Esophagus (tissue), 2 donors: ENCODE results near the gene CHSY3. TPM values are rescaled to one million over a fixed set of nuclear protein-coding genes. Genes with fewer than 3 reads are reported as not detected.

Source experiments
- H3K27ac ChIP-seq, 2 donors: one replicate each; pipeline ENCODE4 v1.5.1; 2013; ENCODE audit warnings: low read depth in 2 of 2, mild to moderate bottlenecking in 2 of 2, inconsistent platforms in 1 of 2, low read length in 1 of 2, moderate library complexity in 1 of 2
- H3K27me3 ChIP-seq, 2 donors: one replicate each; pipeline ENCODE4 v1.6.1; 2013; ENCODE audit warnings: low read length in 2 of 2, control low read depth in 1 of 2, mild to moderate bottlenecking in 1 of 2; ENCODE audit not compliant: insufficient read depth in 2 of 2, control insufficient read depth in 1 of 2
- H3K36me3 ChIP-seq, 2 donors: one replicate each; pipeline ENCODE4 v1.6.1; 2013; ENCODE audit warnings: low read length in 1 of 2; ENCODE audit not compliant: control insufficient read depth in 2 of 2, insufficient read depth in 2 of 2
- H3K4me1 ChIP-seq, 2 donors: one replicate each; pipeline ENCODE4 v1.6.1; 2013; ENCODE audit warnings: low read length in 1 of 2; ENCODE audit not compliant: control insufficient read depth in 2 of 2, insufficient read depth in 2 of 2
- H3K4me3 ChIP-seq, 2 donors: one replicate each; pipeline ENCODE4 v1.5.1; 2013; ENCODE audit warnings: low read length in 2 of 2, mild to moderate bottlenecking in 2 of 2, low read depth in 1 of 2, moderate library complexity in 1 of 2
- H3K9me3 ChIP-seq, 2 donors: one replicate each; pipeline ENCODE4 v1.6.1; 2013; ENCODE audit warnings: mild to moderate bottlenecking in 2 of 2, low read depth in 1 of 2, low read length in 1 of 2, moderate library complexity in 1 of 2; ENCODE audit not compliant: control insufficient read depth in 2 of 2, insufficient read depth in 1 of 2
- WGBS, 2 donors: extraction: QIAGEN DNeasy Blood & Tissue Kit; methylation state at CpG; one replicate each; pipeline ENCODE4 v1.1.7; 2013; 5-methylcytosine and 5-hydroxymethylcytosine counted together
- polyA plus RNA-seq, 2 donors: library from polyadenylated mRNA; stranded (reverse); fragments of 200-250 nt; gene quantifications; one replicate each; pipeline ENCODE4 v1.2.3, GENCODE V29; 2013
- donor health status: healthy with polysubstance abuse.
- donor health status: Bipolar disorder and iron deficiency.

Gene CHSY3
- polyA plus RNA-seq, 2 donors, result 0.02 to 0.14 TPM

DNA sequence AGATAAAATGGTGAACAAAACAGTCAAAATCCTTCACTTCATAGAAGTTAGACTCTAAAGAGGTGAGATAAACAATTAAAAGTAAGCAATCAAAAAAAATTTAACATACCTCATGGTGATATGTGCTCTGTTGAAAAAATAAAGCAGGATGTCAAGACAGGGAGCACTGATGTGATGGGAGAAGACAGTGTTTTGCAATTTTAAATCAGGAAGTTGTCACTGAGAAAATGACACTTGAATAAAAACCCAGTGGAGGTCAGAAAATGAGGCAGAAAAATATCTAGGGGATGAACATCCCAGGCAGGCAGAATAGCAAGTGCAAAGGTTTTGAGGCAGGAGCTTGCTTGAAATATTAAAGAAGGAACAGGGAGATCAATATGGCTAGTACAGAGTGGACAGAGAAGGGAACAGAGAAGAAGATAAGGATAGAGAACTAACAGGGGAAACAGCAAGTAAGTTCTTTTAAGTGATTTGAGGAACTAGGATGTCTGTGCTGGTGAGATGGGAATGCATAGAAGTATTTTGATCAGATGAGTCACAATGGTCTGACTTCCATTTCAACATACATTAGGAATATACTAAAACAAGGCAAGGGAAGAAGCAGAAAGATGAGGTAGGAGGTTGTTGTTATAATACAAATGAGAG is 130.4 kb downstream of the CHSY3 start:
- Histone ChIP-seq H3K4me3 (no peak overlapping the region), H3K4me1 (no peaks in the 10 kb centered on the region), H3K27ac (no peak overlapping the region), H3K36me3 (no peaks in the 10 kb centered on the region), H3K27me3 (no peaks in the 10 kb centered on the region), H3K9me3 (no peaks in the 10 kb centered on the region)

DNA sequence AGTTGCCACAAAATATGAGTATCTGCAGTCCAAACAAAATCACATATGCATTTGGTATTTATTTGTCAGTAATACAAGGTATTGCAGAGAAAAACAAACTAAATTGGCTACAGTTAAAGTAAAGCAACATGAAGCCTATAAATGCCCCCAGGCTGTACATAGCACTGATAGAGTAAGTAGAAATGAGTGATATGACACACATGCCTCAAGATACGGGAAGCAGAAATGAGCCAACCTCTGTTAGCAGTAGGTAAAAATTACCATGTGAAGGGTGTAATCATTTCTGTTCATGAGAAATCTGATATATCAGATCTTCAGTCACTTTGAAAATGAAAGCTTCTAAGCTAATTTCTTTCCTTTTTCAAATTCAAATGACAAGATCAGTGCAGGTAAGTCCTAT is 131.1 kb downstream of the CHSY3 start:
- H3K9me3 ChIP-seq, result no peaks in the 10 kb centered on the region
- WGBS, 2 donors, result 55 to 59% methylated on average over 1 of the region's 1 CpG
- H3K27ac ChIP-seq, result no peak overlapping the region
- no peaks in the 10 kb centered on the region for H3K4me1 ChIP-seq
- no peaks in the 10 kb centered on the region for H3K36me3 ChIP-seq
- no peak overlapping the region for H3K4me3 ChIP-seq
- no peaks in the 10 kb centered on the region for H3K27me3 ChIP-seq

DNA sequence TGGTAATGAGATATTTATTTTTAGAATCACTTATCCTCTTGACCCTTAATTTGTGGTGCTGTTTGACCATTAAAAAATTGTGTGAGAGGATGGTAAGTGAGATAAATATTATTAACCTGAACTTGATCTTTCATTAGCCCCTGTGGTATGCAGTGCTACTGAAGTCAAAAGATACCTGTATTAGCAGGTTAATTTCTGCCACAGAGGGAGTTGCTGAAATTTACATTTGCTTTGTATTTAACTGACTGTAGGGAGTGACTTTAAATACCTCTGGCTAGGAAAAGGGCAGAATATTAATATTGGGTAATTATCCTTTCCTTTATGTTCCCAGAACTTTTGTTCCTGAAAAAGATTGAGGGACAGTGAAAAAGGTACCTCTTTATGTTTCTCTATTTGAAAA is 133.6 kb downstream of the CHSY3 start:
- H3K27me3 ChIP-seq, result no peaks in the 10 kb centered on the region
- H3K9me3 ChIP-seq, result no peaks in the 10 kb centered on the region
- no peak overlapping the region for H3K27ac ChIP-seq
- no peak overlapping the region for H3K4me3 ChIP-seq
- no peaks in the 10 kb centered on the region for H3K4me1 ChIP-seq
- no peaks in the 10 kb centered on the region for H3K36me3 ChIP-seq

DNA sequence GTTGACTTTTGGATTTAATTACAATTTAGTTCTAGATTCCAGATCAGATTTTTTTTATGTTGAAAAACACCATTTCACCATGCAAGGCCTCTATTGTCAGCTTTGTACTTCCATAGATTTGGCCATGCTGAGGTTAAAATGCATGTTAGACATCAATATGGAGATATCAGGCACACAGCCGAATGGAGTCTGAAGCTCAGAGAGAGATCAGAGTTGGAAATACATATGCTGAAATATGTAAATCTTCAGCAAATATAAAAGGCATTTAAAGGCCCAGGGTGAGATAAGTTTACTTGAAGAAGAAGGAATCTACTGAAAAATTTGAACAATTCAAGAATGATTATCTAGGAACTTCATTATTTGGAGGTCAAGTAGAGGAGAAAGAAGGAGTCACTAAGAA is 139.6 kb downstream of the CHSY3 start:
- Histone ChIP-seq H3K4me1 (no peaks in the 10 kb centered on the region), H3K27ac (no peak overlapping the region), H3K9me3 (no peaks in the 10 kb centered on the region), H3K4me3 (no peak overlapping the region), H3K27me3 (no peaks in the 10 kb centered on the region), H3K36me3 (no peaks in the 10 kb centered on the region)
- 85 to 92% methylated on average over 1 of the region's 1 CpG for WGBS, 2 donors

DNA sequence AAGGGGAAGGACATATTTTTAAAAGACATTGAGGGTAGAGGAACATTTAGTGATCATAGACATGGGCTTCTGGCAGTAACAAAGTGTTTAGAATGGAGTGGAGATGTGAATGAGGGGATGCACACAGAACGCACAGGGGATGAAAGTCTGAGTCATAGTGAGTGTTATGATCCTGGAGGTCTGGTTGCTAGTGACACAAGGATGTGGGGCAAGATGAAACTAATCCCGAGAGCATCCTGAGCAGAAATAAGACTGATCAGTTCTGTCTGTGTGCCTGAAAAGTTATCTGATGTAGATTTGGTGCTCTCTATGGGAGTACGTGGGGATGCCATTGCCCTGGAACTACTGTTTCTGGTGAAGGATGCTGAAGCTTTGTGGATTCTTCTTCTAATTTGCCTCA is 141.1 kb downstream of the CHSY3 start:
- Histone ChIP-seq H3K4me1 (no peaks in the 10 kb centered on the region), H3K27ac (no peak overlapping the region), H3K4me3 (no peak overlapping the region), H3K27me3 (no peaks in the 10 kb centered on the region), H3K9me3 (no peaks in the 10 kb centered on the region), H3K36me3 (no peaks in the 10 kb centered on the region)
- WGBS, 2 donors, result 71 to 82% methylated on average over 3 of the region's 3 CpGs

DNA sequence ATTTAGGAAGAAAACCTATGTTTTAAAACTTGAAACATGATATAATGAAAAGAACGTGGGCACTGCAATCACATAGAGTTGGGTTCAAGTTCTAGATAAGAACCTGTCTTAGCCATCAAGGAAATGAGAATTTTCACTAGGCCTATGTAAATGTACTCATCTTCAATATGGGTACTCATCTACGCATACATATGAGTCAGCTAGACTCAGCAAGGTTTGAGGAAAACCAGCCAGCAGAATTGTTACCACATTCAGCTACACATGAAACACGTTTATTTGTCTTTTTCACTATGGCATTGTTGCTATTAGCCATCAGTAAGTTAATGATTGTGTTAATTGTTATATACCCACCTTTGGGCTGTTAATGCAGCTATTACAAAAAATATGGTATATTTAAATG is 146.3 kb downstream of the CHSY3 start:
- Histone ChIP-seq H3K9me3 (no peaks in the 10 kb centered on the region), H3K4me1 (no peaks in the 10 kb centered on the region), H3K27me3 (no peaks in the 10 kb centered on the region), H3K36me3 (no peaks in the 10 kb centered on the region), H3K4me3 (no peak overlapping the region), H3K27ac (no peak overlapping the region)
- WGBS, 2 donors, result 85% methylated on average over 3 of the region's 3 CpGs

DNA sequence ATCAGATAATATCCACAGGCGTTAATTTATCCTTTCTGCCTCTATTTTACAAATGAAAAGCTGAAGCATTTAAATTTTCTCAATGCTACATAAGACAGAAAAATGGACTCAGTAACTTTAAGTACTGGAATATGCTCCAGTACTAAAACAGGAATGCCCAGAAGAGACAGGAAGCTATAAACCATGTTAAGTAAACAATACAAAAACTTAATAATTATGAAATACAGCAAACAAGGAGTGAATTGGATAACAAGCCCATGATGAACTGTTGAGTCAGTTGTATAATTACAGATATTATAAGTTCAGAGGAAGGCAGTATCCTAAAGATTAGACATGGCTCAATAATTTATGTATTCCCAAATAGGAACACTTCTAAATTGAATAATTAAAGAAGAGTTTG is 148.5 kb downstream of the CHSY3 start:
- H3K36me3 ChIP-seq, result no peaks in the 10 kb centered on the region
- H3K9me3 ChIP-seq, result no peaks in the 10 kb centered on the region
- no peak overlapping the region for H3K27ac ChIP-seq
- H3K4me3 ChIP-seq, result no peak overlapping the region
- H3K4me1 ChIP-seq, result no peaks in the 10 kb centered on the region
- H3K27me3 ChIP-seq, result no peaks in the 10 kb centered on the region
- 66 to 75% methylated on average over 1 of the region's 1 CpG for WGBS, 2 donors

DNA sequence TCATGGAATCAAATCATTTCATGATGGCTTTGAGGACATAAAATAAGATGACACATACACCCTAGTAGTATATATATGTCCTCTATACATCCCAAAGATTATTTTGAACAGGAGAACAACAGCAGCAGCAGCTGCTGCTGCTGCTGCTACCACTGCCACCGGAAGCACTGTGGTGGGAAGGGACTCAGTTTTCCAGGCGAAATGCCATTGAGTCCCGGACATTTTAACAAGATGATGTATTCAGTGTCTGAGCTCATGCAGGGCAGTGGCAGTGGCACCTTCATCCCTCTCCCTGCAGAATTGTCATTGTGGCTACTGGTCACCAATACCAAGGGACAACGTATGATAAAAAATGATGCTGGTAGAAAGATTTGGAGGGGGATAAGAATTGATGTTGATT is 151.3 kb downstream of the CHSY3 start:
- no peaks in the 10 kb centered on the region for H3K36me3 ChIP-seq
- no peaks in the 10 kb centered on the region for H3K27me3 ChIP-seq
- H3K27ac ChIP-seq, result no peak overlapping the region
- H3K9me3 ChIP-seq, result no peaks in the 10 kb centered on the region
- no peaks in the 10 kb centered on the region for H3K4me1 ChIP-seq
- H3K4me3 ChIP-seq, result no peak overlapping the region
- WGBS, 2 donors, result 79 to 84% methylated on average over 4 of the region's 4 CpGs

DNA sequence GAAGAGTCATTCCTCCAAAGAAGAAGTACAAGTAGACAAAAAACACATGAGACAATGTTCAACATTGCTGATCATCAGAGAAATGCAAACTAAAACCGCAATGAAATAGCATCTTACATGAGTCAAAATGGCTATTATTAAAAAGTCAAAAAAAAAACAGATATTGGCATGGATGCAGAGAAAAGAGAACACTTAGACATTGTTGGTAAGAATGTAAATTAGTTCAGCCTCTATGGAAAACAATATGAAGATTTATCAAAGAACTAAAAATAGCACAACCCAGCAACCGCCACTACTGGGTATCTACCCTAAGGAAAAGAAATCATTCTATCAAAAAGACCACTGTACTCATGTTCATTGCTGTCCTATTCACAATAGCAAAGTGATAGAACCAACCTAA is 157.5 kb downstream of the CHSY3 start:
- Histone ChIP-seq H3K4me3 (no peak overlapping the region), H3K27ac (no peak overlapping the region), H3K4me1 (no peaks in the 10 kb centered on the region), H3K27me3 (no peaks in the 10 kb centered on the region), H3K9me3 (no peaks in the 10 kb centered on the region), H3K36me3 (no peaks in the 10 kb centered on the region)
- 89 to 90% methylated on average over 2 of the region's 2 CpGs for WGBS, 2 donors

DNA sequence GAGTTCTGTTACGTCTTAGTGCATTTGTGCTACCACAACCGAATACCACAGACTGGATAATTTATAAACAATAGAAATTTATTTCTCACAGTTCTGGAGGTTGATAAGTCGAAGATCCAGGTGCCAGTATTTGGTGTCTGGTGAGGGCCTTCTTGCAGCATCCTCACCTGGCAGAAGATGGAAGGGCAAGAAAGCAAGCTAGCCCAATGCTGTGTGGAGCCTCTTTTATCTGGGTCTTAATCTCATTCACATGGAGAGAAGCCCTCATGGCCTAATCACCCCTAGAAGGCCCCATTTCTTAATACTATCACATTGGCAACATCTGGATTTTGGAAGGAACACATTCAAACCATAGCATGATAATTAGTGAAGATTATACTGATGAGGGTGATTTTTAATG is 159.3 kb downstream of the CHSY3 start:
- Histone ChIP-seq H3K27ac (no peak overlapping the region), H3K9me3 (no peaks in the 10 kb centered on the region), H3K4me1 (no peaks in the 10 kb centered on the region), H3K4me3 (no peak overlapping the region), H3K27me3 (no peaks in the 10 kb centered on the region), H3K36me3 (no peaks in the 10 kb centered on the region)
- WGBS, 2 donors, result 81 to 86% methylated on average over 3 of the region's 3 CpGs
